K562 (cell line): ENCODE measurements around the gene VPS16. TPM values are rescaled to one million over a fixed set of nuclear protein-coding genes. Genes with fewer than 3 reads are reported as not detected.

Source experiments
- ATAC-seq: fragments of 200-7000 bp; cut with Tn5 transposase; 3 replicates; pipeline ENCODE4 v1.9.1; 2020; ENCODE audit warnings: moderate library complexity
- BruUV-seq: library from RNA; stranded (reverse); fragments of 400-500 nt; replicated peaks from 2 replicates; lab custom pipeline; 2021; lab: Mats Ljungman, UMichigan
- CTCF ChIA-PET: fragments of 300-600 bp; formaldehyde crosslinking; extraction: SDS; loops from one replicate; lab custom pipeline; 2021; ENCODE audit warnings: low intra/inter-chr PET ratio; lab: Yijun Ruan, JAX
- POLR2A ChIA-PET: fragments of 300-600, 350-650 bp; sonication (Branson Sonifier 250); formaldehyde crosslinking; extraction: SDS; loops from one replicate; lab custom pipeline; 2021; ENCODE audit warnings: antibody characterized with exemption, inconsistent platforms; lab: Yijun Ruan, JAX
- DNase-seq, 4 experiments: peaks; one replicate each; pipeline versions ENCODE4 v3.0.0 to v3.0.0-alpha.2; 2011 to 2018; ENCODE audit warnings: low spot score in 3 of 4, mixed read lengths in 3 of 4; ENCODE audit errors: extremely low read depth in 1 of 4
- FAIRE-seq: peaks from 2 replicates; lab custom pipeline; 2011; peaks lifted over from hg19 to GRCh38; lab: Jason Lieb, UNC
- H2AFZ ChIP-seq: 2 replicates; pipeline ENCODE4 v1.6.0; 2011; ENCODE audit warnings: low read depth, low read length, control low read depth, inconsistent platforms
- H3K27ac ChIP-seq: fragments of 200-600 bp; 3 replicates; pipeline ENCODE4 v1.8.0; 2011; ENCODE audit warnings: low read depth, mild to moderate bottlenecking, control low read depth, inconsistent platforms, low read length, moderate library complexity, mixed read lengths; ENCODE audit errors: extremely low read depth
- H3K27me3 ChIP-seq, 2 experiments: fragments of 300-600 bp in 1 of 2; 2 replicates in 1 of 2; 3 replicates in 1 of 2; pipeline versions ENCODE4 v1.6.0 to v1.8.0; 2011; ENCODE audit warnings: inconsistent platforms in 2 of 2, low read length in 2 of 2, mild to moderate bottlenecking in 1 of 2, mixed read lengths in 1 of 2, moderate library complexity in 1 of 2; ENCODE audit not compliant: control insufficient read depth in 2 of 2, insufficient read depth in 2 of 2
- H3K36me3 ChIP-seq: fragments of 300-600 bp; 3 replicates; pipeline ENCODE4 v1.8.0; 2011; ENCODE audit warnings: mild to moderate bottlenecking, low read length, inconsistent platforms; ENCODE audit not compliant: control insufficient read depth, insufficient read depth
- H3K4me1 ChIP-seq, 2 experiments: fragments of 200-600 bp in 1 of 2; replicated peaks in 1 of 2; 2 replicates in 1 of 2; 3 replicates in 1 of 2; pipeline versions ENCODE4 v1.5.1 to v1.8.0; 2011; ENCODE audit warnings: inconsistent platforms in 2 of 2, low read length in 2 of 2, mild to moderate bottlenecking in 1 of 2, mixed read lengths in 1 of 2, moderate library complexity in 1 of 2; ENCODE audit not compliant: control insufficient read depth in 2 of 2, insufficient read depth in 2 of 2
- H3K4me2 ChIP-seq: 2 replicates; pipeline ENCODE4 v1.6.1; 2011; ENCODE audit warnings: low read length, control low read depth, inconsistent platforms, mixed read lengths; ENCODE audit not compliant: insufficient read depth
- H3K4me3 ChIP-seq: fragments of 200-600 bp; sonication (generic), shearing (Covaris generic); 2 replicates; pipeline ENCODE4 v1.5.1; 2016; ENCODE audit warnings: control low read depth, inconsistent platforms
- H3K79me2 ChIP-seq: fragments of 200-600 bp; 3 replicates; pipeline ENCODE4 v1.8.0; 2011; ENCODE audit warnings: low read length, inconsistent platforms; ENCODE audit not compliant: control insufficient read depth, insufficient read depth
- H3K9ac ChIP-seq, 2 experiments: 2 replicates each; pipeline versions ENCODE4 v1.6.0 to v1.6.1; 2011; ENCODE audit warnings: low read depth in 2 of 2, low read length in 2 of 2, control low read depth in 1 of 2, inconsistent platforms in 1 of 2, mild to moderate bottlenecking in 1 of 2, mixed read lengths in 1 of 2; ENCODE audit not compliant: insufficient read depth in 1 of 2
- H3K9me1 ChIP-seq: one replicate; pipeline ENCODE4 v1.6.0; 2011; ENCODE audit warnings: inconsistent platforms, mild to moderate bottlenecking, low read length, moderate library complexity; ENCODE audit not compliant: control insufficient read depth, insufficient read depth
- H3K9me3 ChIP-seq: replicated peaks from 2 replicates; pipeline ENCODE4 v1.5.1; 2011; ENCODE audit warnings: low read depth, low read length, inconsistent platforms; ENCODE audit not compliant: control insufficient read depth, insufficient read depth
- H4K20me1 ChIP-seq: replicated peaks from 2 replicates; pipeline ENCODE4 v1.6.1; 2011; ENCODE audit warnings: low read length, inconsistent platforms, mixed read lengths; ENCODE audit not compliant: control insufficient read depth, insufficient read depth
- CBX2 ChIP-seq: fragments of 200-600 bp; sonication (generic); IDR thresholded peaks from one replicate; pipeline ENCODE4 v1.6.1; 2012; ENCODE audit warnings: mild to moderate bottlenecking, low read length, inconsistent platforms; ENCODE audit not compliant: insufficient read depth, poor library complexity, severe bottlenecking
- ELK3 ChIP-seq: fragments of 450-650 bp; formaldehyde crosslinking; IDR thresholded peaks from 2 replicates; pipeline ENCODE4 v1.4.0; 2020; ENCODE audit warnings: mild to moderate bottlenecking
- FOSL1 ChIP-seq: fragments of 200-800 bp; sonication (Bioruptor generic); conservative IDR thresholded peaks from 2 replicates; pipeline ENCODE4 v1.6.1; 2016; ENCODE audit warnings: missing genetic modification characterization, missing compliant biosample characterization
- FOXM1 ChIP-seq, 2 experiments: fragments of 450-650 bp in 1 of 2; sonication (generic) in 1 of 2; formaldehyde crosslinking in 1 of 2; IDR thresholded peaks; 2 replicates each; pipeline versions ENCODE4 v1.6.1 to v1.9.0; 2017 to 2022; ENCODE audit warnings: low read depth in 2 of 2, mild to moderate bottlenecking in 2 of 2, missing genetic modification reagents in 1 of 2, moderate library complexity in 1 of 2
- NRF1 ChIP-seq, 2 experiments: fragments of 450-650 bp; IDR thresholded peaks in 1 of 2; conservative IDR thresholded peaks in 1 of 2; 2 replicates each; pipeline ENCODE4 v1.6.1; 2014; ENCODE audit warnings: mild to moderate bottlenecking in 2 of 2
- RFX7 ChIP-seq: fragments of 250-450 bp; sonication (Bioruptor Pico); IDR thresholded peaks from 2 replicates; pipeline ENCODE4 v1.5.1; 2021; ENCODE audit warnings: mild to moderate bottlenecking
- TAL1 ChIP-seq: fragments of 450-650 bp; IDR thresholded peaks from 2 replicates; pipeline ENCODE4 v1.6.1; 2016; ENCODE audit warnings: mild to moderate bottlenecking
- WHSC1 ChIP-seq: IDR thresholded peaks from one replicate; pipeline ENCODE4 v1.6.1; 2012; ENCODE audit warnings: low read length, control low read depth, inconsistent platforms
- ZNF644 ChIP-seq: fragments of 200-800 bp; sonication (Bioruptor generic); IDR thresholded peaks from 2 replicates; pipeline ENCODE4 v1.6.1; 2016; ENCODE audit warnings: low read depth, missing genetic modification characterization, missing compliant biosample characterization
- ZNF75A ChIP-seq: fragments of 450-650 bp; formaldehyde crosslinking; IDR thresholded peaks from 2 replicates; pipeline ENCODE4 v1.4.0; 2020; ENCODE audit warnings: mild to moderate bottlenecking
- WGBS: fragments of 100-300 bp; shearing (Covaris generic); methylation state at CpG from one replicate; pipeline ENCODE4 v1.1.6; 2016; ENCODE audit warnings: low coverage, mixed read lengths; ENCODE audit not compliant: insufficient coverage; ENCODE audit errors: missing lambda C conversion rate; 5-methylcytosine and 5-hydroxymethylcytosine counted together
- in situ Hi-C: fragments of 300-500 bp; cut with MboI; formaldehyde crosslinking; loops from 4 replicates; pipeline ENCODE4 v1.15.0; 2018; ENCODE audit warnings: inconsistent platforms, mixed read lengths
- intact Hi-C: fragments of 100-400 bp; cut with micrococcal nuclease; formaldehyde crosslinking; loops from 2 replicates; pipeline ENCODE4 v1.14.2; 2022
- polyA plus RNA-seq, 8 experiments: library from polyadenylated mRNA; depleted of rRNA in 4 of 8; stranded (reverse) in 5 of 8; unstranded in 3 of 8; fragments of >200 nt; fragmentation: Nextera tagmentation in 2 of 8; fragmentation: Illumina TruSeq in 1 of 8; extraction: Ambion mirVana in 2 of 8; extraction: Trizol in 1 of 8; gene quantifications; 2 replicates each; pipeline versions ENCODE4 v1.2.1 to v1.2.3, GENCODE V29; 2011 to 2014; ENCODE audit warnings: inconsistent platforms in 1 of 8, missing spikeins in 1 of 8
- total RNA-seq, 7 experiments: library from RNA; depleted of rRNA in 6 of 7; stranded (reverse); fragments of >200 nt in 6 of 7; fragmentation: Illumina TruSeq in 2 of 7; extraction: Trizol in 2 of 7; gene quantifications; 2 replicates each; pipeline versions ENCODE4 v1.2.1 to v1.2.3, GENCODE V29; 2011 to 2021; ENCODE audit warnings: low replicate concordance in 1 of 7
- TF ChIP-seq, protein P1 (sequence below): sonication (generic); formaldehyde crosslinking; IDR thresholded peaks from 2 replicates; pipeline ENCODE4 v1.8.0; 2022; ENCODE audit warnings: missing genetic modification reagents, mild to moderate bottlenecking, borderline replicate concordance

Gene VPS16
- total and polyA plus RNA-seq, 9 of the 15 experiments (the other 6 are each of a cell fraction or from before 2014, with no cell fraction given) = 6.8 to 24.7 (median 14.0) TPM

- ChIA-PET CTCF (no interaction called here), POLR2A (interaction anchor here (0.9 to 1.1 kb wide), 2 partner anchors 18 to 132 kb away, joined by 3 read pairs; no protein-coding TSS in a partner anchor)
- Histone ChIP-seq H3K9ac (peak overlapping the region; percentile 83 to 93; a peak in 2 of 4 replicates), H4K20me1 (no peaks in the 10 kb centered on the region), H3K4me2 (peak overlapping the region; percentile 90), H3K4me1 (peaks cover 9 to 25% of the 10 kb centered on the region in 2 experiments; a peak in 4 of 5 replicates), H3K9me1 (no peaks in the 10 kb centered on the region), H3K4me3 (peak overlapping the region; percentile 67; the same call in 1 of the 2 replicates), H3K27me3 (no peaks in the 10 kb centered on the region), H3K36me3 (no peaks in the 10 kb centered on the region), H3K27ac (no peak overlapping the region; the same call in 2 of the 3 replicates), H3K79me2 (peaks cover 3% of the 10 kb centered on the region; the same call in 1 of the 3 replicates), H2AFZ (peak overlapping the region; percentile 98; the same call in 1 of the 2 replicates), H3K9me3 (no peaks in the 10 kb centered on the region)
- DNase-seq (no peak), ATAC-seq (no peak), FAIRE-seq (no peak)
- 87% methylated on average over 4 of the region's 21 CpGs for WGBS
- intact Hi-C loops (no loop called here), in situ Hi-C loops (no loop called here)
- TF ChIP-seq CBX2 (no peak), NRF1 (conservative IDR thresholded peaks at IDR 0.05 in 1 of 2, IDR thresholded peaks at IDR 0.05 in 1 of 2) (no peak), WHSC1 (no peak), ELK3 (CRISPR knock-in tag) (no peak), ZNF75A (CRISPR knock-in tag) (no peak), FOSL1 (tag) (no peak), ZNF644 (no peak), TAL1 (no peak), FOXM1 (IDR thresholded peaks at IDR 0.05; ENCODE audit: low read depth) (no peak), FOXM1 (CRISPR knock-in tag; IDR thresholded peaks at IDR 0.05; ENCODE audit: low read depth) (no peak), RFX7 (CRISPR knock-in tag) (no peak)
- TF ChIP-seq, protein P1, sequence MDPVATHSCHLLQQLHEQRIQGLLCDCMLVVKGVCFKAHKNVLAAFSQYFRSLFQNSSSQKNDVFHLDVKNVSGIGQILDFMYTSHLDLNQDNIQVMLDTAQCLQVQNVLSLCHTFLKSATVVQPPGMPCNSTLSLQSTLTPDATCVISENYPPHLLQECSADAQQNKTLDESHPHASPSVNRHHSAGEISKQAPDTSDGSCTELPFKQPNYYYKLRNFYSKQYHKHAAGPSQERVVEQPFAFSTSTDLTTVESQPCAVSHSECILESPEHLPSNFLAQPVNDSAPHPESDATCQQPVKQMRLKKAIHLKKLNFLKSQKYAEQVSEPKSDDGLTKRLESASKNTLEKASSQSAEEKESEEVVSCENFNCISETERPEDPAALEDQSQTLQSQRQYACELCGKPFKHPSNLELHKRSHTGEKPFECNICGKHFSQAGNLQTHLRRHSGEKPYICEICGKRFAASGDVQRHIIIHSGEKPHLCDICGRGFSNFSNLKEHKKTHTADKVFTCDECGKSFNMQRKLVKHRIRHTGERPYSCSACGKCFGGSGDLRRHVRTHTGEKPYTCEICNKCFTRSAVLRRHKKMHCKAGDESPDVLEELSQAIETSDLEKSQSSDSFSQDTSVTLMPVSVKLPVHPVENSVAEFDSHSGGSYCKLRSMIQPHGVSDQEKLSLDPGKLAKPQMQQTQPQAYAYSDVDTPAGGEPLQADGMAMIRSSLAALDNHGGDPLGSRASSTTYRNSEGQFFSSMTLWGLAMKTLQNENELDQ (CRISPR knock-in tag) = no peak
- BruUV-seq = no TSS peak
Measured at GRCh38 chr20:2839732-2840137, 810 bp upstream of the VPS16 start.
